GM12873 (cell line): ENCODE data around the gene SKAP2.

ENCODE experiments used
- CTCF ChIP-seq: IDR thresholded peaks from 2 replicates; pipeline ENCODE4 v1.5.1; 2012; ENCODE audit warnings: low read depth, mild to moderate bottlenecking, moderate library complexity, low read length, control low read depth; ENCODE audit not compliant: insufficient read depth; ENCODE audit errors: missing control alignments

SKAP2 gene

GRCh38 chr7:26696161-26696560, 168.2 kb downstream of the SKAP2 start:
- TF ChIP-seq CTCF = no peak

- no peak for TF ChIP-seq CTCF
These were observed 169.7 kb downstream of the SKAP2 start for GRCh38 chr7:26694713-26695112.

GRCh38 chr7:26694141-26694540, 170.2 kb downstream of the SKAP2 start:
- TF ChIP-seq CTCF = no peak

- TF ChIP-seq CTCF = no peak
These were observed 172.5 kb downstream of the SKAP2 start for GRCh38 chr7:26691886-26692285.

- no peak for TF ChIP-seq CTCF
These were observed 173.0 kb downstream of the SKAP2 start for GRCh38 chr7:26691406-26691805.

- TF ChIP-seq CTCF = no peak
These were observed 174.1 kb downstream of the SKAP2 start for GRCh38 chr7:26690135-26690805.

- no peak for TF ChIP-seq CTCF
These were observed 175.4 kb downstream of the SKAP2 start for GRCh38 chr7:26688936-26689506.
